RWPE2 (cell line): Measurements from ENCODE around the gene HOXA1.

Experiments used
- ATAC-seq: fragments of 200-7000 bp; cut with Tn5 transposase; 3 replicates; pipeline ENCODE4 v1.9.1; 2021; ENCODE audit warnings: low read depth
- DNase-seq: peaks from one replicate; pipeline ENCODE4 v3.0.0-alpha.2; 2020; ENCODE audit warnings: low spot score
- H3K27ac ChIP-seq: fragments of 450-650 bp; 2 replicates; pipeline ENCODE4 v1.5.1; 2017; ENCODE audit warnings: mild to moderate bottlenecking; ENCODE audit not compliant: poor library complexity, severe bottlenecking
- H3K27me3 ChIP-seq: fragments of 250-450 bp; sonication (Bioruptor Pico); 2 replicates; pipeline ENCODE4 v1.5.1; 2021; ENCODE audit warnings: mild to moderate bottlenecking, moderate library complexity; ENCODE audit not compliant: insufficient read depth, poor library complexity, severe bottlenecking
- H3K36me3 ChIP-seq: fragments of 250-450 bp; sonication (Bioruptor Pico); 2 replicates; pipeline ENCODE4 v1.5.1; 2020; ENCODE audit warnings: low read depth, mild to moderate bottlenecking, moderate library complexity
- H3K4me1 ChIP-seq: fragments of 250-450 bp; sonication (Bioruptor Pico); 2 replicates; pipeline ENCODE4 v1.5.1; 2021; ENCODE audit warnings: mild to moderate bottlenecking, moderate library complexity; ENCODE audit not compliant: insufficient read depth, poor library complexity, severe bottlenecking
- H3K4me3 ChIP-seq: fragments of 250-450 bp; sonication (Bioruptor Pico); 2 replicates; pipeline ENCODE4 v1.5.1; 2021; ENCODE audit warnings: mild to moderate bottlenecking, moderate library complexity; ENCODE audit not compliant: severe bottlenecking
- H3K9me3 ChIP-seq: fragments of 250-450 bp; sonication (Bioruptor Pico); 2 replicates; pipeline ENCODE4 v1.5.1; 2021; ENCODE audit warnings: mild to moderate bottlenecking, moderate library complexity; ENCODE audit not compliant: severe bottlenecking
- CTCF ChIP-seq: fragments of 450-650 bp; IDR thresholded peaks from one replicate; pipeline ENCODE4 v1.5.1; 2017; ENCODE audit warnings: mild to moderate bottlenecking, moderate library complexity; ENCODE audit not compliant: poor library complexity, severe bottlenecking

The HOXA1 gene

GRCh38 chr7:27140126-27140857 is 44.5 kb upstream of the HOXA1 start:
- H3K9me3 ChIP-seq, result no peaks in the 10 kb centered on the region
- H3K27ac ChIP-seq, result peak overlapping the region; percentile 85
- DNase-seq (no peak), ATAC-seq (no peak)
- peaks cover 3% of the 10 kb centered on the region; the same call in 1 of the 2 replicates for H3K36me3 ChIP-seq
- H3K4me1 ChIP-seq, result peaks cover 10% of the 10 kb centered on the region
- no peaks in the 10 kb centered on the region for H3K27me3 ChIP-seq
- no peak for TF ChIP-seq CTCF
- H3K4me3 ChIP-seq, result peak overlapping the region; percentile 23

GRCh38 chr7:27139334-27140125 is 43.7 kb upstream of the HOXA1 start:
- Histone ChIP-seq H3K36me3 (peaks cover 3% of the 10 kb centered on the region; the same call in 1 of the 2 replicates), H3K4me1 (peaks cover 18% of the 10 kb centered on the region), H3K27me3 (no peaks in the 10 kb centered on the region), H3K27ac (peak overlapping the region; percentile 85), H3K9me3 (no peaks in the 10 kb centered on the region), H3K4me3 (peak overlapping the region; percentile 23)
- no peak for ATAC-seq
- DNase-seq, result no peak
- no peak for TF ChIP-seq CTCF

GRCh38 chr7:27138985-27139333 is 43.2 kb upstream of the HOXA1 start:
- H3K27me3 ChIP-seq, result no peaks in the 10 kb centered on the region
- ATAC-seq (no peak), DNase-seq (no peak)
- H3K4me3 ChIP-seq, result peak overlapping the region; percentile 23
- H3K9me3 ChIP-seq, result no peaks in the 10 kb centered on the region
- peaks cover under 1% of the 10 kb centered on the region; the same call in 1 of the 2 replicates for H3K36me3 ChIP-seq
- peaks cover 22% of the 10 kb centered on the region for H3K4me1 ChIP-seq
- no peak for TF ChIP-seq CTCF
- peak overlapping the region; percentile 85 for H3K27ac ChIP-seq

- Histone ChIP-seq H3K27ac (peak overlapping the region; percentile 85), H3K4me1 (peaks cover 23% of the 10 kb centered on the region), H3K27me3 (no peaks in the 10 kb centered on the region), H3K36me3 (no peaks in the 10 kb centered on the region), H3K9me3 (no peaks in the 10 kb centered on the region), H3K4me3 (no peak overlapping the region)
- no peak for DNase-seq
- no peak for TF ChIP-seq CTCF
- no peak for ATAC-seq
These were observed 42.7 kb upstream of the HOXA1 start for GRCh38 chr7:27138472-27138871.
